ENCODE measurements around the gene ITCH.

DNA sequence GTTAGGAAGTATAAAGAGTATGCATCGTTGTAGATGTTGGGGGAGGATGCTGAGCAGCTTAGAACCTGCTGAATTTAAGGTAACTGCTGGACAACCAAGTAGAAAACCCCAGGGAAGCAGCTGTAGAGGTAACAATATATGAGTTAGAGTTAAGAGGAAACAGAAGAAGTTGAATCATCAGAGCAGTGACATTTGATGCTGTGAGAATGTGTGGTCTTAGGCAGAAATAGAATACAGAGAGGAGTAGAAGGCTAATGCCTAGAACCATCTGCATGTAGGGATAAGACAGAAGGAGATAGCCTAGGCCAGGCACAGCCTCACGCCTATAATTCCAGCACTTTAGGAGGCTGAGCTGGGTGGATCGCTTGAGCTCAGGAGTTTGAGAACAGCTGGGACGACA, 130.6 kb downstream of the ITCH start:
- TF ChIP-seq, protein P1, sequence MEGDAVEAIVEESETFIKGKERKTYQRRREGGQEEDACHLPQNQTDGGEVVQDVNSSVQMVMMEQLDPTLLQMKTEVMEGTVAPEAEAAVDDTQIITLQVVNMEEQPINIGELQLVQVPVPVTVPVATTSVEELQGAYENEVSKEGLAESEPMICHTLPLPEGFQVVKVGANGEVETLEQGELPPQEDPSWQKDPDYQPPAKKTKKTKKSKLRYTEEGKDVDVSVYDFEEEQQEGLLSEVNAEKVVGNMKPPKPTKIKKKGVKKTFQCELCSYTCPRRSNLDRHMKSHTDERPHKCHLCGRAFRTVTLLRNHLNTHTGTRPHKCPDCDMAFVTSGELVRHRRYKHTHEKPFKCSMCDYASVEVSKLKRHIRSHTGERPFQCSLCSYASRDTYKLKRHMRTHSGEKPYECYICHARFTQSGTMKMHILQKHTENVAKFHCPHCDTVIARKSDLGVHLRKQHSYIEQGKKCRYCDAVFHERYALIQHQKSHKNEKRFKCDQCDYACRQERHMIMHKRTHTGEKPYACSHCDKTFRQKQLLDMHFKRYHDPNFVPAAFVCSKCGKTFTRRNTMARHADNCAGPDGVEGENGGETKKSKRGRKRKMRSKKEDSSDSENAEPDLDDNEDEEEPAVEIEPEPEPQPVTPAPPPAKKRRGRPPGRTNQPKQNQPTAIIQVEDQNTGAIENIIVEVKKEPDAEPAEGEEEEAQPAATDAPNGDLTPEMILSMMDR (conservative IDR thresholded peaks at IDR 0.05), result no peak
- TF ChIP-seq ZFX (IDR thresholded peaks at IDR 0.05), result no peak
